Rectal smooth muscle tissue (tissue), 1 donor: Measurements from ENCODE around the gene MDFI.

Experiments used
- H3K27ac ChIP-seq: one replicate; pipeline ENCODE4 v1.7.0; 2013; ENCODE audit warnings: low read depth, low read length, inconsistent platforms
- H3K27me3 ChIP-seq: one replicate; pipeline ENCODE4 v1.7.0; 2013; ENCODE audit warnings: low read length; ENCODE audit not compliant: control insufficient read depth, insufficient read depth
- H3K36me3 ChIP-seq: one replicate; pipeline ENCODE4 v1.7.0; 2013; ENCODE audit warnings: low read length; ENCODE audit not compliant: control insufficient read depth, insufficient read depth
- H3K4me1 ChIP-seq: one replicate; pipeline ENCODE4 v1.7.0; 2013; ENCODE audit warnings: low read length; ENCODE audit not compliant: control insufficient read depth, insufficient read depth
- H3K4me3 ChIP-seq: one replicate; pipeline ENCODE4 v1.7.0; 2013; ENCODE audit warnings: low read length
- H3K9ac ChIP-seq: one replicate; pipeline ENCODE4 v1.7.0; 2013; ENCODE audit warnings: low read length

Gene MDFI

GRCh38 chr6:41693281-41694240 lies 55.3 kb downstream of the MDFI start:
- Histone ChIP-seq H3K36me3 (peaks cover 4% of the 10 kb centered on the region), H3K4me3 (no peak overlapping the region), H3K27me3 (no peaks in the 10 kb centered on the region), H3K4me1 (no peaks in the 10 kb centered on the region), H3K9ac (no peak overlapping the region), H3K27ac (no peak overlapping the region)

GRCh38 chr6:41694815-41695526 lies 56.7 kb downstream of the MDFI start:
- H3K36me3 ChIP-seq, result peaks cover 4% of the 10 kb centered on the region
- no peaks in the 10 kb centered on the region for H3K4me1 ChIP-seq
- no peaks in the 10 kb centered on the region for H3K27me3 ChIP-seq
- no peak overlapping the region for H3K4me3 ChIP-seq
- H3K27ac ChIP-seq, result no peak overlapping the region
- no peak overlapping the region for H3K9ac ChIP-seq

- no peak overlapping the region for H3K4me3 ChIP-seq
- H3K9ac ChIP-seq, result no peak overlapping the region
- no peaks in the 10 kb centered on the region for H3K36me3 ChIP-seq
- H3K27ac ChIP-seq, result no peak overlapping the region
- no peaks in the 10 kb centered on the region for H3K4me1 ChIP-seq
- H3K27me3 ChIP-seq, result no peaks in the 10 kb centered on the region
Observed at GRCh38 chr6:41695825-41696224, 57.6 kb downstream of the MDFI start.

GRCh38 chr6:41696788-41697187 lies 58.5 kb downstream of the MDFI start:
- H3K36me3 ChIP-seq, result no peaks in the 10 kb centered on the region
- H3K9ac ChIP-seq, result no peak overlapping the region
- no peaks in the 10 kb centered on the region for H3K4me1 ChIP-seq
- no peak overlapping the region for H3K27ac ChIP-seq
- no peak overlapping the region for H3K4me3 ChIP-seq
- H3K27me3 ChIP-seq, result no peaks in the 10 kb centered on the region

GRCh38 chr6:41697861-41698781 lies 59.9 kb downstream of the MDFI start:
- H3K4me1 ChIP-seq, result peaks cover under 1% of the 10 kb centered on the region

GRCh38 chr6:41699063-41699462 lies 60.8 kb downstream of the MDFI start:
- Histone ChIP-seq H3K4me1 (peaks cover 3% of the 10 kb centered on the region), H3K36me3 (no peaks in the 10 kb centered on the region), H3K9ac (no peak overlapping the region), H3K27me3 (no peaks in the 10 kb centered on the region), H3K4me3 (no peak overlapping the region), H3K27ac (no peak overlapping the region)

More at GRCh38 chr6:41697861-41698781, 59.9 kb downstream of the MDFI start:
- Histone ChIP-seq H3K9ac (no peak overlapping the region), H3K27ac (no peak overlapping the region), H3K36me3 (no peaks in the 10 kb centered on the region), H3K4me3 (no peak overlapping the region), H3K27me3 (no peaks in the 10 kb centered on the region)

GRCh38 chr6:41700463-41701347 lies 62.4 kb downstream of the MDFI start:
- Histone ChIP-seq H3K27ac (no peak overlapping the region), H3K4me3 (no peak overlapping the region), H3K36me3 (no peaks in the 10 kb centered on the region), H3K4me1 (peaks cover 16% of the 10 kb centered on the region), H3K27me3 (no peaks in the 10 kb centered on the region), H3K9ac (no peak overlapping the region)

- H3K4me1 ChIP-seq, result peaks cover 25% of the 10 kb centered on the region
- no peak overlapping the region for H3K4me3 ChIP-seq
- no peaks in the 10 kb centered on the region for H3K36me3 ChIP-seq
- no peak overlapping the region for H3K9ac ChIP-seq
- no peak overlapping the region for H3K27ac ChIP-seq
- no peaks in the 10 kb centered on the region for H3K27me3 ChIP-seq
Observed at GRCh38 chr6:41702089-41702745, 63.9 kb downstream of the MDFI start.

GRCh38 chr6:41702771-41703494 lies 64.7 kb downstream of the MDFI start:
- Histone ChIP-seq H3K4me1 (peaks cover 25% of the 10 kb centered on the region), H3K9ac (no peak overlapping the region)

More at GRCh38 chr6:41702771-41703494, 64.7 kb downstream of the MDFI start:
- H3K36me3 ChIP-seq, result no peaks in the 10 kb centered on the region
- no peak overlapping the region for H3K4me3 ChIP-seq
- H3K27me3 ChIP-seq, result no peaks in the 10 kb centered on the region
- no peak overlapping the region for H3K27ac ChIP-seq
